ENCODE data around the gene JAKMIP1.

The JAKMIP1 gene

DNA sequence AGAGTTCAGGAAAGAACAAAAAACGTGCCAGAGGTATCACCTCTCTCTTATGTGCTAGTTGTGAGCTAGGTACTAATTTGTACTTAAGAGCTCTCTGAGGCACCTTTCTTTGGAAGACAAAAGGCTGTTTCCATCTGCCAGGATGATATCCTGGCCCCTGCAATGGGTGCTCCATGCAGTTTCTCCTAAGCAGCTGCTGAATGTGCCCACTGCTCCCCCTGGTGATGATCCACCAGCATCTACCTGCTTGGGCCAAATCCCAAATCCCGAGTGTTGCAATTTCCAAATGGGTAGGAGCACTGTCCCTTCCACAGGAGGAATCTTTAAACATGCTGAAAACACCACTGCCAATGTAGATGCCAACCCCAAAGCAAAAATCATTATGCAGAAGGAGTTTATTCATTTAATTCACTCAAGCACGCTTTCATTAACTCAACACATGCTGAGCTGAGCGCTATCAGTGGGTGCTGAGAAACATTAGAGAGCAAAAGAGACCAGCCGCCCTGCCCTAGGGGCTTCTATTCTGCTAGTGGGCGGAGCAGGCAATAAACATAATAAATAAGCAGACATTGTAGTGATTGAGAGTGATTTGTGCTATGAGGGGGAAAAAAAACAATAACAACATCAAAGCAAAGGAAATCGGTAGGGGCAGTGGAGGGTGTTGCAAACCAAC is 112.5 kb downstream of the JAKMIP1 start:
- peak in 1 of 2 experiments; percentile 43 for DNase-seq

DNA sequence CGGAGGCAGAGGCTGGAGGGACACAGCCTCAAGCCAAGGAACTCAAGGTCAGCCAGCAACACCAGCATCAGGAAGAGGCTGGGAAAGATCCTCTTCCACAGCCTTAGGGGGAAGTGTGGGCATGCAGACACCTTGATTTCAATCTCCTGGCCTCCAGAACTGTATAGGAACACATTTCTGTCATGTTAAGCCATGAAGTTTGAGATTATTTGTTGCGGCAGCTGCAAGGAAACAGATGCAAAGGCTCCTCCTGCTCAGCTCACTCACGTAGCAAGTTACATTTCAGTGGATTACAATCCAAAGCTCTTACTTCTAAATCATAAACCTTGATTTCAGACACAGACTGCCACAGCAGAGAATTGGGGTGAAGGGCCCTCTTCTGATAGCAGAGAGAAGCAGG is 113.5 kb downstream of the JAKMIP1 start:
- no peak for DNase-seq

DNA sequence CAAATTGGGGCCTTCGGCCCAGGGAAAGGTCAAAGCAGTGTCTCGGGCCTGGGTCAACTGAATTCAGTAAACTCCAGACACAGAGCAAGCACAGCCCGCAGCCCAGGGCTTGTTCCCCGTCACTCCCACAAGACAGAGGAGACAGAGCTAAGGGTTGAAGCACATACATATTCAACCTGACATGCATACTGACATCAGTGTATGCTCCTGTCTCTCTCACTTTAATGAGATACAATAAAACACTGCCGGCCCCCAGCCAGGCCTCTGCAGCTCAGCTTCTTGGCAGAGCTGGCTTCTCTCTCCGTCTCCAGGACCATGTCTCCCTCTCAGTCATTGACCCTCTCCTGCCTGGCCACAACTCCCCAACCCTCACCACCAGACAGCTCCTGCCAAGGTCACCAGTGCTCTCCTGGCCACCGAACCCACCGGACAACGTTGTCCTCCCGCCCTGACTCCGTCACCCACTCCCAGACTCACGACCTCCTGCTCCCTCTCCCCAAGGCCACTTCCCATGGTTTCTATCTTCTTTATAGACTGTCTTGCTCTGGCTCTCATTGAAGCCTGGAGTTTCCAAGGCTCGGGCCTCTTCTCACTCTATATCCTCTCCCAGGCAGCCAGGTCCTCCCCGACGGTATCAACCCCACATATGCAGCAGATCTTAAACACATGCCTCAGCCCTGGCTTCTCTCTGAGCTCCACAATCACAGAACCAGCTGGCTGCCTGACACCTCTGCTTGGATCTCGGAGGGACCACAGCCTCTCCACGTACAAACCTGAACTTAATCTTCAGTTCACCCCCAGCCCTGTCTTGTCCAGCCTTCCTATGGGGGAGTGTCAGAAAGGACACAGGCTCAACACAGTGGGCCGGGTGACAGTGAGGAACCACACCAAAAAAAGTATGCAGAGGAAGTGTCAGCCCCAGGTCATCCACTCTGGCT is 114.4 kb downstream of the JAKMIP1 start:
- DNase-seq, result no peak

DNA sequence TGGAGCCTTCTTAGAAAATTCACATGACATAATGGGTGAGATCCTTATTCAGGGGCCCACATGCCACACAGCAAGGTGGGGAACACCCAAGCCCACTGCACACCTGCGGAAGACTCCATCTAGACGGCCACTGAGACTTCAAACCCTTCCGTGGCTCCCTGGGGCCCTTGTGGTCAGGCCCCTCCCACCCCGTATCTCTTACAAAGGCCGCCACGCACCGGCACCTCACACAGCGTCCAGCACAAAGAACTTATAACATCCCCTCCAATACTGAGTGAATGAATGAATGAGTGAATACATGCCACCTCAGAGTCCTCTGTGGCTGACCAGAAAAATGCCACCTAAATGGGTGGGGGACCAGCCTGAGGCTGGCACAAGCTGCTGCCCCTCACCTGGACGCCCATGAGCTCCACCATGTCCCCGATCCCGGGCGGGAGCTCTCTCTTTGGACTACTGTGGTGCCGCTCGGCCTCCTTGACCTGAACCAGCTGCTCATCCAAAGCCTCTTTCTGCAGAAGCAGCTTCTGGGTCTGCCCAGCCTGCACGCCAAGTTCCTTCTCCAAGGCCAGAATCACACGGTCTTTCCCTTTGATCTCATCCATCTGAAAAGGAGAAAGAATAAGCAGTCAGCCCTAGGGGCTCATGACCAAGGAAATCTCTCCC is 115.2 kb downstream of the JAKMIP1 start:
- DNase-seq, result no peak

- no peak for DNase-seq
Observed at GRCh38 chr4:6079965-6080364, 120.4 kb downstream of the JAKMIP1 start.

GRCh38 chr4:6078560-6078959 is 121.8 kb downstream of the JAKMIP1 start:
- no peak for DNase-seq

DNA sequence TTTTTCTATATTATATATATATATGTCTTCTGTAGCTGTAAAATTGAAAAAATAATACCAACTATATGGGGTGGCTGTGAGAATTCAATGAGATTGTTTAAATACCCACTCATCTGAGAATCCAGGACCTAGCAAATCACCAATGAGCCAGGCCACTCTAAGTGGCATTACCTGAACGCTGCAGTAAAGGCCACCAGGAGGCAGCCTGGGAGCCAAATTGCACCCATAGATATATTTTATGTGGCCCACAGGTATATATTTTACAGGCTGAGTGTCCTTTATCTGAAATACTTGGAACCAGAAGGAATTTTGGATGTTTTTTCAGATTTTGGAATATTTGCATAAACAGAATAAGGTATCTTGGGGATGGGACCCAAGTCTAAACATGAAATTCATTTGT is 124.0 kb downstream of the JAKMIP1 start:
- DNase-seq, result no peak

DNA sequence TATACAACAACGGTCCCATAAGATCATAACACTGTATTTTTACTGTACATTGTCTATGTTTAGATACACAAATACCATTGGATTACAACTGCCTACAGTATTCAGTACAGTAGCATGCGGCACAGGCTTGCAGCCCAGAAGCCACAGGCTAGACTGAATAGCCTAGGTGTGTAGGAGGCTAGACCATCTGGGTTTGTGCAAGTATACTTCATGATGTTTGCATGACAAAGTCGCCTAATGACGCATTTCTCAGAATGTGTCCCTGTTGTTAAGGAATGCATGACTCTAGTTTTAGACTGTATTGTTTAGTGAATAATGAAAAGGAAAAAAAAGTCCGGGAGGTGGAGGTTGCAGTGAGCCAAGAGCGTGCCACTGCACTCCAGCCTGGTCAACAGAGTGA is 125.6 kb downstream of the JAKMIP1 start:
- DNase-seq, result no peak

DNA sequence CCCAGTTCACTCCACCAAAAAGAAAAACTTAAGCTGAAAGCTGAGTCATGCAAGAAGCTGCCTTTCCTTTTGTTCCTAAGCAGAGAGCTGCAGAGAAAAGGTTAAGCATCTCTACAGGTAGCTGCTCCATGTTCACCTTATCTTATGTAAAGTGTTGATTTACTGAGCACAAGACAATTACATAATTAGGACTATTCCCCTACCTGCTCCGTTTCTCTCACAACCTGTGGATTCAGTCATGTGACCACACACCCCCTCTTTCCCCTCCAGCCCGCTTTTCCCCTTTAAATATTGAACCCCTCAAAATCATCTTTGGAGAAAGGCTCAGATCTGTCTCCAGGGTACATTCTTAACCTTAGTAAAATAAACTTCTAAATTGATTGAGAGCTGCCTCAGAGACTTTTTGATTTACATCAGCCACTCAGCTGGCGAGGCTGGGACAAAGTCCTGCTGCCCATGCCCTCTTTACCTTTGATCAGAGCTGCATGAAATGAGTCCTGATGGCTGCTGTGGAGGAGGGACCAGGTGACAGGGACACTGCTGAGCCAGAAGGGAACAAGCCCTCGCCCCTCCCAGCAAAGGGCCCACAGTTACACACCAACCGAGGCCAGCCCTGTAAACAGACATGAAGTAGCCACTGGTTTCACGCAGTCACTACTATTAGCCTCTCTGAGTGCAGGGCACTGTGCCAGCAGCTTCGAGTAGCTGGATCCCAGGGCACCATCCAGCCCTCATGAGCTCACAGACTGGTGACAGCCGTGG is 128.2 kb downstream of the JAKMIP1 start:
- no peak for DNase-seq

DNA sequence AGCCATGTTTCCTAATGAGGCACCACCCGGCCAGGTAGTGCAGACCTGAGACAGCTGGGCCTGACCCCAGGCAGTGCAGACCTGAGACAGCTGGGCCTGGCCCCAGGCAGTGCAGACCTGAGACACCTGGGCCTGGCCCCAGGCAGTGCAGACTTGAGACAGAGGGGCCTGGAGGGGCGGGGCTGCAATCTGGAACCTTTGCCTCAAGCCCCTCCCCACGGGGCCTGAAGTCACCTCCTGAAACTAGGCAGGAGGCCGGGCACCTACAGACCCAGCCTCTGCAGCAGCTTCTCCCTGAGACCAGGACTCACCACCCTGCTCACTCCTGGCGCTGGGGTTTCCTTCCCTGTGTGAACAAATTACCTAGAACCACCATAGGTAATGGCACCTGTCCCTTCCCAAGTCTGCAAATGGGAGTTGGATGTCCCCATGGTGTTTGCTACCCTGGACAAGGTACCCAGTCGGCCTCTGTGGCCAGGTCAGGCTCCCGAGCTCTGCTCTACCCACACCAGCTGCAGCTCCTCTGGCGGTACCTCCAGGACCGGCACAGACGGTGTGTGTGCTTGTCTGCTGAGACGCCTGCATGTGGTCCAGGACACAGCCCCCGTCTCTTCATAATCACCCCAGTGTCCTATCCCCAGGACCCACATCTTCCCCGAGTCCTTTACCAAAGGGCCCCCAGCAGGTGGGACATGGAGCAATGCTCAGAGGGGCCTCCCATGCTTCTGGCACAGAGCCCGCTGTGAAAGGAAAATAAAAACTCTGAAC is 129.0 kb downstream of the JAKMIP1 start:
- DNase-seq, result no peak

DNA sequence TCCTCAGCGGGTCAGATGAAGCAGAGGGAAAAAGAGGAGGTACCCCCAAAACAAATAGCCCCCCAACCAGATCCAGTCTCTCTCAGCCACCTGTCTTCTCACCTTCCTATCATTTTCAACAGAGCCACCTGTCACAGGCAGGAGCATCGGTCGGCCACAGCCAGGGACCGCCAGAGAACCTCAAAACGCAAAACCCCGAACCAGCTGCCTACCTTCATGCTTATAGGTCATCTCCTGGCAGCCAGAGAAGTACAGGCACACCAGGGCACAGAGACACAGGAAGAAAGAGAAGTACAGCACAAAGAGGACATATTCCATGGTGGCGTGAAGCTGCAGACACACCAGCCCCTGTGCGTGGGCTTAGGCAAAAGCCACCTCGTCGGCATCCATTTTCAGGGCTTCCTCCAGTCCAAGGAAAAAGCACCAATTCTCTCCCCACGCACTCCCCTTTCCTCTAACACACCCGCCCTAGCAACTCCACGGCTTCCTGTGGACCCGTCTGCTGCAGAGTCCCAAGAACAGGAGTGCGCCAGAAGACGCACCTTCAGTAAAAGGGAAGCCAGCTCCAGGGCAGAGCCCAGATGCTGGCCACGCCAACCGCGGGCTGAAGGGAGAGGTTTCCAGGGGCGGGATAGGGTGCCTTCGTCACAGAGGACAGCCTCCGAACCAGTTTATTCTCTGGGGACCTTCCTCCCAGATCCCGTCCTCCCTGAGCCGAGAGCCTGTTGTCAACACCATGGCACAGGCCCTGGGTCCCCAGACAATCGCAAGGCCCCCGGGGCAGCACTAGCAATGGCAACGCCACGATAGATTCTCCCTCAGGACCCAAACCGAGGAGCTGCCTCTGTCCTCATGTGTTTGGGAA is 130.3 kb downstream of the JAKMIP1 start:
- no peak for DNase-seq

DNA sequence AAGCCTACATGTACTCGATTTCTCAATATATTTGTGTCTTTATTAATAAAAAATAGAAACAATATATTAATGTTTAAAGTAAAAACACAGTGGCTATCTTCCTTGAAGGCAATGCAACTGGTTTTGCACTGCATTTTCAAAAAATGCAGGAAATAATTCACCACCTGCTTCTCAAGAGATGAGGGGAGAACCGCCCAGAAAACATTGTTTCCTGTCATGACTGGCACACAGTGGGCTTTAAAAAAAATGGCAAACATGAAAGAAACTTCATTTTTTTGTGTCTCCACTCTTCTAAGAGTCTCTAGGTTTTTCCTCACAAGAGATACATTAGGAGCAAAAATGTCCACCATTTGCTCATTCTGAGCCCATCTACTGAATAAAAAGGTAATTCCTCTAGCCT is 131.4 kb downstream of the JAKMIP1 start:
- no peak for DNase-seq

- DNase-seq, result no peak
Observed at GRCh38 chr4:6065934-6066590, 134.3 kb downstream of the JAKMIP1 start.

DNA sequence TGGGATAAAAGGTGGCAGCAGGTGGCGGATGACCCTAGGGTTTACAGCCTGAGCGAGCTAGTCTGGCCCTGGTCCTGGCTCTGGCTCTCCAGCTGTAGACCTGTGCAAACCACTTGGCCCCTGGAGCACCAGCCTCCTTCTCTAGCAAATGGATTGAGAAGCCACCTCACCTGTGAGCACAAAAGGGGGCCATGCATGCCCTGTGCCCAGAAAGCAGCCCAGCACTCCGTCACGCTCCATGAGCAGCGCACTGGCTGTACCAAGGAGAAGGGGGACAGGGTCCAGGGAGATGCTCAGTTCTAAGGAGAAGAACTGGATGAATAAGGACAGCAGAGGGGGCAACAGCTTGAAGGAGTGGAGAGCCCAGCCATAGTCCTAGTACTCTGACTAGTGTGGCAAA is 135.2 kb downstream of the JAKMIP1 start:
- no peak for DNase-seq

DNA sequence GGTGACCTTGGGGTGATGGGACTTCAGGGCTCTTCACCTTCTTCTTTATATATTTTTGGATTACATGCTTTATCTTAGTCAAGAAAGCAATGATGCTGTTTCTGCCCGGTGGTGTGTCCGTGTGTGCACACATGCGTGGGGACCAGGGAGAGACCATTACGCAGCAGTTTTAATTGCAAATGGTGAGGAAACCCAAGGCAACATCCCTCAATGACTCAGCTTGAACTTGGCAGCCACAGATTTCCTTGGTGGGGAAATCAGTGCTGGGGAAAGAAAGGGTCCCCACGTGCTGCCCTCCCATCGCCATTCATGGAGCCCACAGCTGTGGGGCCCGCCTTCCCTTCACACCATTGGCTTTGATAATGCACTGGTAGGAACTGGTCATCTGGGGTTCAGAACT is 136.0 kb downstream of the JAKMIP1 start:
- DNase-seq, result no peak

GRCh38 chr4:6063684-6064083 is 136.7 kb downstream of the JAKMIP1 start:
- no peak for DNase-seq

GRCh38 chr4:6062133-6062532 is 138.2 kb downstream of the JAKMIP1 start:
- no peak for DNase-seq

DNA sequence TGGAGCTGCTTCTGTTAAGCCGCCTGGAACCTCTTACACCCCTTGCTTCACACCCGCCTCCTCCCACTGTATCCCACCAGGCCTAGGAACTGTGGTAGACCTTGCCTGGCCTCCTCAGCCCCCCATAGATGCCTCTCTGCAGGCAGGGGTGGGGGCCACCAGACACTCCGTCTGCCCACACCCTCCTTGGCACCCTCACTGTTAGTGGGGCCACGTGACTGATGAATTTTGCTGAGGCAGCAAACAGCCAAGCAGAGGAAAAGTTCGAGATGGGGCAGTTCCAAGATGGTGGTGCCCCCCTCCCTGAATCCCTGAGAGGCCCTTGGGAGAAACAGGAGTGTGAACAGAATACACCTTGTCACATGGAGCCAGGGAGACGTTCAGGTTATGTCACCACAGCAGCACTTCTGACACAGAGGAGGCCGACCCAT is 141.0 kb downstream of the JAKMIP1 start:
- no peak for DNase-seq

- DNase-seq, result no peak
Observed at GRCh38 chr4:6058531-6059374, 141.6 kb downstream of the JAKMIP1 start.

Data from SW 1271 (cell line).